GM21737 (cell line): ENCODE results near the gene WNT5B.

Source experiments
- ATAC-seq: cut with Tn5 transposase; IDR thresholded peaks from one replicate; pipeline ENCODE4 v1.9.1; 2021; ENCODE audit warnings: mild to moderate bottlenecking, moderate library complexity; ENCODE audit not compliant: unreplicated experiment

The WNT5B gene

DNA sequence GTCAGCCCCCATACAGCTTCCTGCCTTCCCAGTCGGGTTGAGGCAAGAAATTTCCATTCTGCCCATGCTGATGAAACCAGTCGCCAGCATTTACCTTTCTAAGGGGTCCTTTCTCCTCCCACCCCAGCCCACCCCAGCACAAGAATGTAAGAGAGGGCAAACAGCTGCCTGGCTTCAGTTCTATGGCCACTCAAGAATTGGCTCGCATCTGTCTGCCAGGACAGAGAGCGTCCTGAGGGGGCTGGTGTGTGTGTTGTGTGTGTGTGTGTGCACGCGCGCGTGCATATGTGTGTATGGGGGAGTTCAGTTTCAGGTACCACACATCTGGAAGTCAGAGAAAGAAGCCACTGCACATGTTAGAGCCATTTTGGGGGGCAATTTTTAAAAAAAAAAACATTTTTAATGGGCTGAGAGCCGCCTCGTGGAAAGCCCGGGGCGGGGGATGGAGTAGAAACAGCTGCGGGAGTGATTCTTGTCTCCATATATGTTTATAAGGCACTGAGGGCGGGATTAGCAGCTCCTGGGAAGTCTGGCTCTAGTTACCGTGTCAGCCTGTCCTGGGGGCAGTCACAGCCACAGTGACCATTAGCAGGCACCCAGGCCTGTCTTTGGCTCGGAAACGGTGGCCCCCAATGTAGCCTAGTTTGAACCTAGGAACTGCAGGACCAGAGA, at the start of gene WNT5B:
TSS of gene WNT5B (plus strand) at position 566 of the 672 bp plus-strand sequence. CDS start 2,124 bp downstream, outside the sequence.
- ATAC-seq: no peak

- no peak for ATAC-seq
These were observed 49.2 kb upstream of the WNT5B start for GRCh38 chr12:1579651-1580435.

DNA sequence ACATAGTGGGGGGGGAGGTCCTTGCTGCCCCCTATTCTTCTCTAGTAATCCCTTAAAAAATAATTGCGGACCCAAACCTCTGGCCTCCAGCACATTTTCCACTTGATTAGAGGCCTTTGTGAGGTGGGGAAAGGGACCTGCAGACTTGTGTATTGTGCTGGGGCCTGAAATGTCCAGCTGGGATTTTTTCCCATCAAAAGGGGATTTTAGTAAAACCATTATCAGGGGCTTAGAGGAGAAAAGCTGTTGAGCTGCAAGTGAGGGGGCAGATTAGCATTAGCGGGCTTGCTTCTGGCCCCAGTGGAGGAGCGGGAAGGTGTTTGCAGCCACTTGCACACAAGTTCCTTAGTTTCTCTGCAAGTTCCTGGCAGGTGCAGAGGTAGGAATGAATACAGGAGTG, 48.5 kb upstream of the WNT5B start:
- no peak for ATAC-seq

GRCh38 chr12:1581973-1582708, 46.9 kb upstream of the WNT5B start:
- no peak for ATAC-seq

- no peak for ATAC-seq
These were observed 46.4 kb upstream of the WNT5B start for GRCh38 chr12:1582709-1583050.

GRCh38 chr12:1583421-1584078, 45.5 kb upstream of the WNT5B start:
- ATAC-seq: no peak

GRCh38 chr12:1584326-1584725, 44.7 kb upstream of the WNT5B start:
- no peak for ATAC-seq

- ATAC-seq: no peak
These were observed 41.0 kb upstream of the WNT5B start for GRCh38 chr12:1587927-1588574.

- ATAC-seq: no peak
These were observed 40.5 kb upstream of the WNT5B start for GRCh38 chr12:1588575-1588947.

GRCh38 chr12:1590221-1590979, 38.6 kb upstream of the WNT5B start:
- ATAC-seq: no peak

GRCh38 chr12:1591034-1591433, 38.0 kb upstream of the WNT5B start:
- ATAC-seq: no peak

DNA sequence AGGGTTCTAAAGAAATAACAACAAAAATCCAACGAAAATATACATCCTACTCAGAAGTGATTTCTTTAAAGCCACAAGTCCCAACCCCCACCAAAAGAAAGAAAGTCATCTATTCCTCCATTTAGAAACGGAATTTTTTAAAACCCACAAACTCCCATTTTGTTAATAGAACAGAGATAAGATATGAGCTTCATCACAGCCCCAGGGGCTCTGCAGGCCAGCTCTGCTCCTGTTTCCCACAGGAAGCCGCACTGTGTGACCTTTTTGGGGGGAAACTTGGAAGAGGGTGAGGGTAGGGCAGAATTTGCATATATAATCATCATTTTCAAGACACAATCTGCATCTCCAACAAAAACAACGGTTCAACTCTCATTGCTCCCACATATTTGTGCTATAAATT, 37.5 kb upstream of the WNT5B start:
- no peak for ATAC-seq

- ATAC-seq: no peak
These were observed 36.4 kb upstream of the WNT5B start for GRCh38 chr12:1592444-1593173.

DNA sequence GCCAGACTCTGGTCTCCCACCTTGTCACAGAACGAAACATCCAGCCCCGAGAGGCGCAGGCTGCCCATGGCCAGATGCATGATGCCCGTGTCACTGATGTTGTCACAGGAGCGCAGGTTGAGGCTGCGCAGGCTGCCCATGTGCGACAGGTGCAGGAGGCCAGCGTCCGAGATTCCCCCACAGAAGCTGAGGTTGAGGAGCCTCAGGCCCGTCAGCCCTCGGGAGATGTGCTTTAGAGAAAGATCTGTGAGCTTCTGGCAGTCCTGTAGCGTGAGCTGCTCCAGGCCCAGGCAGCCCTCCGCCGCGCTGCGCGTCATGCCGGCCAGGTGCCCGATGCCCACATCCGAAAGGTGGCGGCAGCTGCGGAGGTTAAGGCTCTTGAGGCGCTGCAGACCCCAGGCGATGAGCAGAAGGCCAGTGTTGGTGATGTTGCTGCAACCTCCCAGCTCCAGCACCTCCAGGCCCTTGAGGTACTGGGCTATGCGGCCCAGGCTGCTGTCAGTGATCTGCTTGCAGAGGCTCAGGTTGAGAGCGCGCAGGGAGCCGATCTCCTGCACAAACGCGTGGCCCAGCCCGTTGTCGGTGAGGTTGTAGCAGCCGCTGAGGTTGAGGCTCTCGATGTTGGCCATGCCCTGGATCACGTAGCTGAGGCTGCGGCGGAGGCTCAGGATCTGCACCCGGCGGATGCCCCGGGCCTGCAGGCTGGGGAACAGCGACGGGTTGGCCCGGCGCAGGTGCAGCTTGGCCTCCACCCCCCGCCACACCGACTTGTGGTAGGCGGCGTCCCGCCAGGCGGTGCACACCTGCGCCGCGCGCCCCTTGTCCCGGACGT, 35.6 kb upstream of the WNT5B start:
- peak; percentile 16 for ATAC-seq

GRCh38 chr12:1594006-1594260, 35.1 kb upstream of the WNT5B start:
- ATAC-seq: no peak

GRCh38 chr12:1594261-1595025, 34.6 kb upstream of the WNT5B start, which contains the start of gene FBXL14:
TSS of gene FBXL14 (minus strand) at chr12:1594581. CDS start at chr12:1594066, 515 bp downstream.
- ATAC-seq: peak; percentile 51

DNA sequence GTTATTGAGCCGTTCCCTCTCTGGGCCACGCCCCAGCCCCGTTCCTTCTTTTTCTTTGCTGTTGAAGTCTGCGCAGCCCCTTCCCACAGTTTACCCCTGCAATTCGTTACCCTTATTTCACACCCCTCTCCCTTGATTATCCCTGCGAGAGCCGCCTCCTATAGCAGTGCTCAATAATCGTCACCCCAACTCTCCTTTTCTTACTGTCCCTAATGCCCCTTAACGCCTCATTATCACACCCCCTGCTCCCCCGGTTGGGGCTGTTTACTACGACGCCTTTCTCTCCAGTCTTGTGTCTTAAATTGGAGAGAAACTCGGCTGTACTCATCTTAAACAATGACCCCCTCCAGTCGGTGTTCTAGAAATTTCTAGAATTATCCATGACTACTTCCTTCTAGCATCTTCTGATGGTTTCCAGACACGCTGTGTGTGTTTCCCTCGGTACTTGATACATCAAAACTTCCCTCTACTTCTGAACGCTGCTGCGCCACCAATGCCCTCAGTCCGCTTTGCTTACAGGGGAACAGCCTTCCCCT, 33.9 kb upstream of the WNT5B start:
- ATAC-seq: no peak
